Stimulated activated CD4-positive, alpha-beta T cell treated with anti-CD3 and anti-CD28 coated beads, Interleukin-4, amount 100 ng/mL, for 4 hours (primary cell): Measurements from ENCODE around the gene SHANK1.
"Not testable (repeated sequence)": the region's sequence is repeated elsewhere in the genome, so short reads cannot be mapped to it uniquely, and the experiment has no call there.

ENCODE experiments used
- DNase-seq, 2 experiments: peaks; one replicate each; pipeline ENCODE4 v3.0.0-alpha.2; 2020

SHANK1 gene

DNA sequence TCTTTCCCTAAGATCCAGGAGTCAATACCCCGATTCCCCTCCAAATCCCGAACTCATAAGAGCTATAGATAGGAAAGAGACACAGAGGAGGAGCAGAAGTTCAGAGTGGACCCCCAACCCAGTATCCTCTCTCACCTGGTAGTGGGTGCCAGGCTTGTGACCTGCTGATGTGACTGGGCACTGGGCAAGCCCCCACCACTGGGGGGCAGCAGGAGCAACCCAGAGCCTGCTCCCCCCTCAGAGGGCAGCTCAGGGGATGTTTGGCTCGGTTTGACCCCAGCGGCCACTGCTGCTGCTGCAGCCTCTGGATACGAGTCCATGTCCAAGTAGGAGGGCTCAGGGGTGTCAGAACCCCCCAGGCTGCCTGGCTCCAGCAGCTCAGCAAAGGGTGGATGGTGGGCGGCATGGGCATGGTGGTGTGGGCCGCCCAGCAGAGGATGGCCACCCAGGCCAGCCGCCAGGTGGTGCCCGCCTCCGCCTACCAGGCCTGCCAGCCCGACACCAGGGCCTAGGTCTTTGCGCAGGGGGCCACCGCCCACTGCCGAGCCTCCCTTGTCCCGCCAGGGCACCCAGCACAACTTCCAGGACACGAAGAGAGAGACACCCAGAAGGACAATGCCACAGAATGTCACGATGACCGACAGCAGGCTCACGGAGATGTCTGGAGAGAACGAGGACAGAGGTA, 87.3 kb downstream of the SHANK1 start:
- no peak for DNase-seq

DNA sequence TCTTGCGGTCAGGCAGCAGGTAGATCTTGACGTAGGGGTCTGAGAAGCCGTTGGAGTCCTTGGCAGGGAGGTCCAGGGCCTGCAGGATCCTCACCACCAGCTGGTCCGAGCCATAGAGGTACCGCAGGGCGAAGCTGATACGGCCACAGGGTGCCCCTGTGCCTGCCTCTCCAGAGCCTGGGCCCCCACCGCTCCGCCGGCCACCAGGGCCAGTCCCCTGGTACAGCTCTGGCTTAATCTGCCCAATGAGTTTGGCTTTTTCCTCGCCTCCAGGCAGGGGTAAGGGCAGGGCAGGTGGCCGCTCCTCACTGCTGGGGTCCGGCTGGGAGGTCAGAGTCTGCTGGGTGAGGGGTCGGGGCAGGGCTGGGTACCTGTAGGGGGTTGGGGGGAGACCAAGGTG, 89.8 kb downstream of the SHANK1 start:
- no peak for DNase-seq

GRCh38 chr19:50629194-50629593, 90.4 kb downstream of the SHANK1 start:
- no peak for DNase-seq

GRCh38 chr19:50628551-50628950, 91.1 kb downstream of the SHANK1 start:
- no peak for DNase-seq

DNA sequence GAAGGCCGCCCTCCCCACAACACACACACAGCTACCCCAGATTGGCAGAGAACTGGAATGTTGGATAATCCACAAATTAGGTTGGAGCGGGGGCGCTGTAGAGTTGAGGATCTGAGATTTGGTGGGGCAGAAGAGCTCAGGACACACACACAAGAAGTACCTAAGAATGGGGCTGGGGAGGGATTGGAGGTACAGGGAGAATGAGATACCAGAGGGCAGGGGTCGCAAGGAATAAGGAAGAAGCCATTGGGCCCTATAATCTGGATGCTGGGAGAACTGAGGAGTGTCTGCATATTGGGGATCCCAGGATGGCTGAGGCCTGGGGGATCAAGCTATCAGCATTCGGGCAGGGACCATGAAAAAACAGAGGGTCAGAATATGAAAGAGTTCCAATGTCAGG, 91.5 kb downstream of the SHANK1 start:
- DNase-seq: no peak

- no peak for DNase-seq
These were observed 92.8 kb downstream of the SHANK1 start for GRCh38 chr19:50626795-50627194.

GRCh38 chr19:50626011-50626410, 93.6 kb downstream of the SHANK1 start:
- DNase-seq: no peak

DNA sequence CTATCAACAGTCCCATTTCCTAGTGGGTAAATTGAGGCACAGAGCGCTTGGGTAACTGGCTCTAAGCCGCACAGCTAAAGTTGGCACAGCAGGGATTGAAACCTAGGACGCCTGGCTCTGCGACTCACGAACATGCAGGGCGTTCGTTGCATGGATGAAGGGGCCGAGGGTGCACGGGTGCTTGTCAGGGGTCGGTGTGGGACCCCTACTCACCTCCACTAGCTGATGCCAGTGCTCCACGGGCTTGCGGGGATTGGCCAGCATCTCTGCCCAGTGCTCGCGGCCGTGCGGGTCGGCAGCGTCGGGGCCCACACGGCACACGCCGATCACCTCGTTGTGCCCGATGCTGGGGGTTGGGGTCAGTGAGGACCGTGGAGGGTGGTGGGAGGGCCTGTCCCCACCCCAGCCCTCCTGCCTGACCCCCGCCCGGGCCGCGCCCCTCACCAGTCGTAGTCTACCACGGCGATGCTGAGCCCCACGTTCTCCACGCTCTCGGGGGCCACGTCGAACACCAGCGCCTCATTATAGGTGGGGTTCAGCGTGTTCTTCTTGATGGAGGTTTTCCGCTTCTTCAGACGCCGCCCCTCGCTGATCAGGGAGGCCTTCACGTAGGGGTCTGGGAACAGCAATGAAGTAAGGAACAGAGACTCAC, 94.5 kb downstream of the SHANK1 start:
- DNase-seq: no peak

DNA sequence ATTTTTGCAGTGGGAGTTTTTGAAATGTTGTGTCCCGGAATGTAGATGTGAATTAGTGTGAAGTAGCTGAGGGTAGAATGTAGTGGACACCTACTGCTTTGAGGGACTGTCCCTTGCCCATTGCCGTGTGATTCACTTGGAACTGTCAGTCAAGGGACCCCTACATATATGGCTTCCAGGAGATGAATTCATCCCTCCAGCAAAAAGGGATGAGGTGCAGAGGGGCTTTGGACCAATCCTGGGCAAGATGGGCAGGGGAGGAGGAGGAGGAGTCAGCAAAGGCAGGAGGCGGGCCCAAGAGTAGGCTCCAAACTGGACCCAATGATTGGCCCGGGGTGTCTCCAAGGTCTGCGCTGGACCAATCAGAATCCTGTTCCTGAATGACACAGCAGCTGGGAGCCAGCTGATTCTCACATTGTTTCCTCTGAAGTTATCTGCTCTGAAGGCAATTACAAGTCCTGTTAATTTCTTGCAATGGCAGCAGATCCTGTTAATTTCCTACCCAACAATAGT, 99.2 kb downstream of the SHANK1 start:
- DNase-seq: not testable (repeated sequence)

DNA sequence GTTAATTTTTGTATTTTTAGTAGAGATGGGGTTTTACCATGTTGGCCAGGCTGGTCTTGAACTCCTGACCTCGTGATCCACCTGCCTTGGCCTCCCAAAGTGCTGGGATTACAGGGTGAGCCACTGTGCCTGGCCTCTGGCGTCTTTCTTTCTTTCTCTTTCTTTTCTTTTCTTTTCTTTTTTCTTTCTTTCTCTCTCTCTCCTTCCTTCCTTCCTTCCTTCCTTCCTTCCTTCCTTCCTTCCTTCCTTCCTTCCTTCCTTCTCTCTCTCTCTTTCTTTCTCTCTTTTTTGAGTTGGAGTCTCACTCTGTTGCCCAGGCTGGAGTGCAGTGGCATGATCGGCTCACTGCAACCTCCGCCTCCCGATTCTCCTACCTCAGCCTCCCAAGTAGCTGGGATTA, 100.4 kb downstream of the SHANK1 start:
- not testable (repeated sequence) for DNase-seq

- not testable (repeated sequence) for DNase-seq
These were observed 101.2 kb downstream of the SHANK1 start for GRCh38 chr19:50618379-50618778.

GRCh38 chr19:50612504-50613404, 106.8 kb downstream of the SHANK1 start:
- DNase-seq: not testable (repeated sequence)
